GM18526 (cell line): ENCODE data around the gene OR4S2.

ENCODE experiments used
- POLR2A ChIP-seq: IDR thresholded peaks from 3 replicates; pipeline ENCODE4 v1.6.1; 2011; ENCODE audit not compliant: insufficient read length; ENCODE audit errors: extremely low read depth

Gene OR4S2, protein sequence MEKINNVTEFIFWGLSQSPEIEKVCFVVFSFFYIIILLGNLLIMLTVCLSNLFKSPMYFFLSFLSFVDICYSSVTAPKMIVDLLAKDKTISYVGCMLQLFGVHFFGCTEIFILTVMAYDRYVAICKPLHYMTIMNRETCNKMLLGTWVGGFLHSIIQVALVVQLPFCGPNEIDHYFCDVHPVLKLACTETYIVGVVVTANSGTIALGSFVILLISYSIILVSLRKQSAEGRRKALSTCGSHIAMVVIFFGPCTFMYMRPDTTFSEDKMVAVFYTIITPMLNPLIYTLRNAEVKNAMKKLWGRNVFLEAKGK

GRCh38 chr11:55648027-55648426, at the start of gene OR4S2:
OR4S2 (plus strand) TSS chr11:55648327; CDS start chr11:55650904, 2,577 bp downstream.
- no peak for TF ChIP-seq POLR2A

DNA sequence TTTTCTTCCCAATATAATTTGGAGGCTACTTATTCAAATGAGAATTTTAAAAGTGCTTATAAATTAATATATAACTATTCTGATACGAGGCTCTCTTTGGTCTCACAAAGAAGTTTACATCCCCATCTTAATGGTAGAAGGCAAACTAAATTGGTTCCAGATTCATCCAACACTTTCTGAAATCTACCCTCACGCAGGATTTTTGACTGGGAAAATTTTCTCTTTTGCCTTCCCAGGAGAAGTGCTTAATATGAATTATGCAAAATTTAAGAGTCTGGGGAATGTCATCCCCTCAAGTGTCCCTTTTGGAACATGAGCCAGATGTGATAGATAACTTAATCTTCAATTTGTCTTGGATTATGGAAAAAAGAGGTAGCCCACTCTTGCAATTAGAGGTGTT, 40.6 kb upstream of the OR4S2 start, which contains the start of gene OR4C11:
TSS of gene OR4C11 (minus strand) at position 101 of the 400 bp plus-strand sequence. CDS start 3,272 bp downstream, outside the sequence.
- TF ChIP-seq POLR2A, result no peak

DNA sequence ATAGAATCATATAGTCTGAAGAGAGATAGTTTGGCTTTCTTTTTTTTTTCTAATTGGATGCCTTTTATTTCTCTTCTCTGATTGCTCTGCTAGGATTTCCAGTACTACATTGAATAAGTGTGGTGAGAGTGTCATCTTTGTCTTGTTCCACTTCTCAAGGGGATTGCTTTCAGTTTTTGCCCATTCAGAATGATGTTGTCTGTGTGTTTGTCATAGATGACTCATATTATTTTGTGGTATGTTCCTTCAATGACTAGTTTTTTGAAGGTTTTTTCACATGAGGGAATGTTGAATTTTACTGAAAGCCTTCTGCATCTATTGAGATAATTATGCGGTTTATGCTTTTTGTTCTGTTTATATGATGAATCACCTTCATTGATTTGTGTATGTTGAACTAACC, 23.6 kb upstream of the OR4S2 start:
- TF ChIP-seq POLR2A, result no peak

DNA sequence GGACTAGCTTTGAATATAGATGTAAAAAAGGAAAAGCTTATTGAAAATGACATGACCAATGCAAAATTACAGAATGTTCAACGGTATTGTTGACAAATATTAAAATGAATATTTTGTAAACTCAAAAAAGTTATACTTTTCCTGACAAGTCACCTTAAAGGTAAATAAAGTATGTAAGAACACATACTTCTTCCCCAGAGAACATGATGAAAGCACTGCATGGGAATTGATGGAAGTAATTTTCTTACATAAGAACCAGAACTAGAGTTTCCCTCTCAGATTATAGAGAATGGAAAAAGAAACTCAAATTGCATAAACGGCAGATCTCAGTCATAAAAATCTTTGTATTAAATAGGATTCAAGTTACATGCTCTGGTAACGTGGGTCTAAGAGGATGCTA, 13.3 kb upstream of the OR4S2 start, which contains the start of gene OR4P4:
TSS of gene OR4P4 (plus strand) at position 301 of the 400 bp plus-strand sequence.
- TF ChIP-seq POLR2A, result no peak

DNA sequence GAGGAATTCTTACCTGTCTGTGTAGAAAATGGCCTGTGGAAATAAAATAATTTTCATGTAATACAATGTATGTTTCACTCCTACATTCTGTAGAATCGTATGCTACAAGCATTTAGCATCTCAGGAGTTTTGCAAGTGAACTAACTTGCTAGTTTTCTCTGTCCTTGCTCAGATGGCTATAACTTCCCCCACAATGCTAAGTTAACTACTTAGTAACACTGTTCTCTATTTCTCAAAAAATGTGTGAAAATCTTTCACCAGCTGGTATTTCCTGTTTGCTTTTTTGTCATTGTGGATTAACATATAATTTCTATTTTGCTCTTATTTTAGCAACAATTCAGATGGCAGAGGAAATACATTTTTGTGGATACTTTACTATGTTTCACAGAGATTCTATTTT, 4.4 kb downstream of the OR4S2 start:
- TF ChIP-seq POLR2A, result no peak

- no peak for TF ChIP-seq POLR2A
Observed at GRCh38 chr11:55655096-55655495, 7.0 kb downstream of the OR4S2 start.

GRCh38 chr11:55658031-55658573, 10.0 kb downstream of the OR4S2 start:
- TF ChIP-seq POLR2A, result no peak

- TF ChIP-seq POLR2A, result no peak
Observed at GRCh38 chr11:55658608-55659007, 10.5 kb downstream of the OR4S2 start.

- no peak for TF ChIP-seq POLR2A
Observed at GRCh38 chr11:55661901-55662300, 13.8 kb downstream of the OR4S2 start, which contains the start of gene OR4C6. OR4C6 (plus strand) TSS chr11:55662201; CDS start chr11:55665167, 2,966 bp downstream.

DNA sequence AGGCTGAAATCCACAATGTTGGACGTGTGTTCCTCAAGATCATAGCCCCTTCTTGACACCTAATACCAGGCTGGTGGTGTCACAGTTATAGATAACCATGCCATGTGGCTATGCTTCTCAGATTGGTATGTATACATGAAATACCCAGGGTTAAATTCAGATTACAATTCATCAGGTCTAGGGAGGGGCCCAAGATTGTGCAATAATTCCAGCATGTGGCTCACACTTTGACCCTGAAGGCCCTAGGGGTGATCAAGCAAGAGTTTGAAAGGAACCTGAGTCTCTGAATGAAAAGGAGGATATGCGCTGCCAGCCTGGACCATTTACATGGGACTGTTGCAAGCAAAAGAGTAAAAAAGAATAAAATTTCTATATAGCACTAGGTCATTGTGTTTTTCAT, 21.2 kb downstream of the OR4S2 start:
- TF ChIP-seq POLR2A, result no peak

GRCh38 chr11:55673860-55674259, 25.7 kb downstream of the OR4S2 start:
- TF ChIP-seq POLR2A, result no peak

GRCh38 chr11:55697817-55698216, 49.7 kb downstream of the OR4S2 start:
- no peak for TF ChIP-seq POLR2A

- TF ChIP-seq POLR2A, result no peak
Observed at GRCh38 chr11:55701429-55701828, 53.3 kb downstream of the OR4S2 start.
